ENCODE results near the gene SERPINA3. TPM values are rescaled to one million over a fixed set of nuclear protein-coding genes. Genes with fewer than 3 reads are reported as not detected.

Gene SERPINA3
- total and polyA plus RNA-seq, 2 of the 8 experiments (the other 6 are each of a cell fraction or from before 2014, with no cell fraction given) = not detected

GRCh38 chr14:94595912-94596311, 16.3 kb upstream of the SERPINA3 start (continued):
- TF ChIP-seq ATF2 (IDR thresholded peaks at IDR 0.05; ENCODE audit: low read length) = no peak
- TF ChIP-seq YY1 (IDR thresholded peaks at IDR 0.05; ENCODE audit: low read depth, low read length) = no peak
- no peak for TF ChIP-seq RXRA (IDR thresholded peaks at IDR 0.05; ENCODE audit: insufficient read depth, low read depth, low read length)
